ENCODE measurements around the gene DNAJC15. TPM values are rescaled to one million over a fixed set of nuclear protein-coding genes. Genes with fewer than 3 reads are reported as not detected.
A peak's percentile ranks its signal among the peaks of the same experiment; 100 is the strongest.
"Not testable (repeated sequence)": the region's sequence is repeated elsewhere in the genome, so short reads cannot be mapped to it uniquely, and the experiment has no call there.

The DNAJC15 gene
- total RNA-seq, 1 experiment from 2014 or later: 20.7 TPM

- Histone ChIP-seq H3K27me3 (replicated peaks) (no peaks in the 10 kb centered on the region), H3K9me3 (replicated peaks) (no peaks in the 10 kb centered on the region), H3K36me3 (peaks cover 10% of the 10 kb centered on the region), H3K27ac (no peak overlapping the region), H3K4me3 (no peak overlapping the region), H3K4me1 (replicated peaks) (peaks cover 19% of the 10 kb centered on the region)
- no peak for DNase-seq (ENCODE audit: low read depth in 1 of 2, low spot score in 2 of 2)
Observed at GRCh38 chr13:43042410-43042921, 19.1 kb downstream of the DNAJC15 start.

GRCh38 chr13:43044720-43045301 is 21.4 kb downstream of the DNAJC15 start:
- peaks cover 29% of the 10 kb centered on the region for H3K4me1 ChIP-seq (replicated peaks)
- no peak overlapping the region for H3K4me3 ChIP-seq
- H3K27me3 ChIP-seq (replicated peaks): no peaks in the 10 kb centered on the region
- H3K9me3 ChIP-seq (replicated peaks): no peaks in the 10 kb centered on the region
- no peak for DNase-seq (ENCODE audit: low read depth in 1 of 2, low spot score in 2 of 2)
- H3K27ac ChIP-seq: no peak overlapping the region
- H3K36me3 ChIP-seq: peaks cover 10% of the 10 kb centered on the region

DNA sequence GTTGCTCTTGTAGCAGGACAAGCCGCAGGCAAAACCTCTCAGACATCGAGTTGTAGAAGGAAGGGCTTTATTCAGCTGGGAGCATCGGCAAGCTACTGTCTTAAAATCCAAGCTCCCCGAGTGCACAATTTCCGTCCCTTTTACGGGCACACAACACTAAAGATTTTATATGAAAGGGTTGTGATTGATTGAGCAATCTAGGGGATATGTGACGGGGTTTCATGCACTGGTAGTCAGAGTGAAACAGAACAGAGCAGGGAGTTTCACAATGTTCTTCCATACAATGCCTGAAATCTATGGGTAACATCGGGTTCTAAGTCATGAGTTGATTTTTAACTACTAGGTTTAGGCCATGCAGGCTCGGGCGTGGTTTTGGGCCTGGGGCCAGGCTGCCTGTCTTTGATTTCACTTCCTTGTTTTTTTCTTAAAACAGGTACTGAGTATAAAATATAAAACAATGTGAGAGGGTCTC is 22.0 kb downstream of the DNAJC15 start:
- Histone ChIP-seq H3K4me1 (replicated peaks) (peaks cover 30% of the 10 kb centered on the region), H3K36me3 (peaks cover 10% of the 10 kb centered on the region)
- not testable (repeated sequence) for H3K27ac ChIP-seq; DNase-seq (ENCODE audit: low read depth in 1 of 2, low spot score in 2 of 2); H3K27me3 ChIP-seq (replicated peaks); H3K9me3 ChIP-seq (replicated peaks); H3K4me3 ChIP-seq

- Histone ChIP-seq H3K4me1 (replicated peaks) (peaks cover 26% of the 10 kb centered on the region), H3K36me3 (peaks cover 10% of the 10 kb centered on the region), H3K4me3 (no peak overlapping the region), H3K9me3 (replicated peaks) (no peaks in the 10 kb centered on the region), H3K27ac (no peak overlapping the region), H3K27me3 (replicated peaks) (no peaks in the 10 kb centered on the region)
- DNase-seq (ENCODE audit: low read depth in 1 of 2, low spot score in 2 of 2): no peak
Observed at GRCh38 chr13:43046259-43046658, 22.9 kb downstream of the DNAJC15 start.

DNA sequence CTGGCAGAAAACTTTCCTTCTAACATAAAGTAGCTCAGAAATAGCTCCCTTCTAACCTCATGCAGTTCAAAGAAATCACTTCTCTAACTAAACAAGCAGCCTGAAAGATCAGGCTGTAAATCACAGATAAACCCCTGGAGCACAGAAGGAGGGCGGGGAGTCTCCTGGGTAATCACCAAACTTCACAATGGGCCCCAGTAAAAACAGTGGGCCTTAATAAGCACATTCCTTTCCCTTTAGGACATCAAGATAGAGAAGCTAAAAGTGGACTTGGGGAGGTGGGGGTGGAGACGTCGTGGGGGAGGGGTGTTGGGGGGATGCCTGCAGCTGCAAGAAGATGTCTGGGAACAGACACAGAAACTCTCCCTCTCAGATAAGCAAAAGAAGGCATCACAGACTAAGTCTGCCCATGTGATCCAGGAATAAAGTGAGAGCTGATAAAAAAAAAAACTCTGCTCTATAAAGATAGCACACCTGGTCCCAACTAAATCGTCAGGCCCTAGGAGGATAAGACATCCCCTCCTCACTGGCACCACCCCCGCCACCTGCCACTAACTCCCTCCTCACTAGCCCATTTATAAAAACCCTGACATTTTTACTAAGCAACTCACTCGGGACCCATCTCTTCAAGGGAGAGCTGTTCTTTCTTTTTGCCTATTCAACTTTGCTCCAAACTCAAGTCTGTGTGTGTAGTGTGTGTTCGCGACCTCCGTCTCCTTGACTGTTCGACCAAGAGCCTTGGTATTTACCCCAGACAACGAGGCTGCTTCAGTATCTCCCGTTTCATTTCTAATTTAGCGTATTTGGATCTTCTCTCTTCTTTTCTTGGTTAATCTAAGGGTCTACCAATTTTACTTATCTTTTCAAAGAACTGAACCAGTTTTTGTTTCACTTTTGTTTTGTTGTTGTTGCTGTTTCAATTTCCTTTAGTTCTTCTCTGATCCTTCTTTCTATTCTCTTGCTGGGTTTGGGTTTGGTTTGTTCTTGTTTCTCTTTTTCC is 31.7 kb downstream of the DNAJC15 start:
- Histone ChIP-seq H3K4me3 (peak overlapping the region; percentile 38), H3K4me1 (replicated peaks) (peaks cover 55% of the 10 kb centered on the region), H3K36me3 (0 out of 2 replicates have a peak, but pooled peaks cover 8% of the 10 kb centered on the region), H3K27me3 (replicated peaks) (no peaks in the 10 kb centered on the region), H3K9me3 (replicated peaks) (no peaks in the 10 kb centered on the region), H3K27ac (peak overlapping the region; percentile 92)
- peak; percentile 68 to 75 for DNase-seq (ENCODE audit: low read depth in 1 of 2, low spot score in 2 of 2)

DNA sequence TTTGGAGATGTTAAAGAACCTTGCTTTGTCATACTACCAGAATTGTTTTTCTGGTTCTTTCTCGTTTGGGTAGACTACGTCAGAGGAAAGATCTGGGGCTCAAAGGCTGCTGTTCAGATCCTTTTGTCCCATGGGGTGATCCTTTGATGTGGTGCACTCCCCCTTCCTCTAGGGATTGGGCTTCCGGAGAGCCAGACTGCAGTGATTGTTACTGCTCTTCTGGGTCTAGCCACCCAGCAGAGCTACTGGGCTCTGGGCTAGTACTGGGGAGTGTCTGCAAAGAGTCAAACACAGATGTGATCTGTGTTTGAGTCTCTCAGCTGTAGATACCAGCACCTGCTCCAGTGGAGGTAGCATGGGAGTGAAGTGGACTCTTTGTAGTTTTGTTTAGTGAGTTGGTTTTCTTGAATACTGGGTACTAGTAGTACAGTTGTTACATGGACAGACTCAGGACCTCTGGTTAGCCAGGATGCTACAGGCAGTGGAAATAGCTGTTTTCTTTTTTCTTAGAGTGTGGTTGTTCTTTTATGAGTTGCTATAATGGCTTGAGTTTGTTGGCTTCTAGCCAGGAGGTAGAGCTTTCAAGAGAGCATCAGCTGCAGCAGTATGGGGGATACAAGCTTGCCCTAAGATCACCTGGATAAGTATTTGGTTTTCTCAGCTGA is 34.4 kb downstream of the DNAJC15 start:
- peak; percentile 80 to 83 for DNase-seq (ENCODE audit: low read depth in 1 of 2, low spot score in 2 of 2)
- peaks cover 55% of the 10 kb centered on the region for H3K4me1 ChIP-seq (replicated peaks)
- H3K36me3 ChIP-seq: 0 out of 2 replicates have a peak, but pooled peaks cover 8% of the 10 kb centered on the region
- peak overlapping the region; percentile 86 for H3K27ac ChIP-seq
- no peaks in the 10 kb centered on the region for H3K27me3 ChIP-seq (replicated peaks)
- H3K4me3 ChIP-seq: no peak overlapping the region
- H3K9me3 ChIP-seq (replicated peaks): no peaks in the 10 kb centered on the region

GRCh38 chr13:43058318-43058674 is 34.9 kb downstream of the DNAJC15 start:
- Histone ChIP-seq H3K9me3 (replicated peaks) (no peaks in the 10 kb centered on the region), H3K4me1 (replicated peaks) (peaks cover 54% of the 10 kb centered on the region), H3K36me3 (0 out of 2 replicates have a peak, but pooled peaks cover 8% of the 10 kb centered on the region), H3K4me3 (no peak overlapping the region), H3K27ac (peak overlapping the region; percentile 86), H3K27me3 (replicated peaks) (no peaks in the 10 kb centered on the region)
- peak; percentile 90 to 94 for DNase-seq (ENCODE audit: low read depth in 1 of 2, low spot score in 2 of 2)

GRCh38 chr13:43058831-43059230 is 35.4 kb downstream of the DNAJC15 start:
- H3K9me3 ChIP-seq (replicated peaks): no peaks in the 10 kb centered on the region
- H3K4me3 ChIP-seq: no peak overlapping the region
- no peaks in the 10 kb centered on the region for H3K27me3 ChIP-seq (replicated peaks)
- H3K4me1 ChIP-seq (replicated peaks): peaks cover 49% of the 10 kb centered on the region
- peak overlapping the region; percentile 86 for H3K27ac ChIP-seq
- no peak for DNase-seq (ENCODE audit: low read depth in 1 of 2, low spot score in 2 of 2)
- 0 out of 2 replicates have a peak, but pooled peaks cover 8% of the 10 kb centered on the region for H3K36me3 ChIP-seq

DNA sequence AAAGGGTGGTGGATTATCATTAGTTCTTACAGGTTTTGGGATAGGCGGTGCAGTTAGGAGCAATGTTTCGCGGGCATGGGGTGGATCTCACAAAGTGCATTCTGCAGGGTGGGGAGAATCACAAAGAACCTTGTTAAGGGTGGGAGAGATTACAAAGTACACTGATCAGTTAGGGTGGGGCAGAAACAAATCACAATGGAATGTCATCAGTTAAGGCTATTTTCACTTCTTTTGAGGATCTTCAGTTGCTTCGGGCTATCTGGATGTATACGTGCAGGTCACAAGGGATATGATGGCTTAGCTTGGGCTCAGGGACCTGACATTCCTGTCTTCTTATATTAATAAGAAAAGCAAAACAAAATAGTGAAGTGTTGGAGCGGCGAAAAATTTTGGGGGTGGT is 36.4 kb downstream of the DNAJC15 start:
- not testable (repeated sequence) for H3K4me3 ChIP-seq; H3K36me3 ChIP-seq; DNase-seq (ENCODE audit: low read depth in 1 of 2, low spot score in 2 of 2); H3K27me3 ChIP-seq (replicated peaks); H3K27ac ChIP-seq; H3K9me3 ChIP-seq (replicated peaks)
- H3K4me1 ChIP-seq (replicated peaks): peaks cover 39% of the 10 kb centered on the region

DNA sequence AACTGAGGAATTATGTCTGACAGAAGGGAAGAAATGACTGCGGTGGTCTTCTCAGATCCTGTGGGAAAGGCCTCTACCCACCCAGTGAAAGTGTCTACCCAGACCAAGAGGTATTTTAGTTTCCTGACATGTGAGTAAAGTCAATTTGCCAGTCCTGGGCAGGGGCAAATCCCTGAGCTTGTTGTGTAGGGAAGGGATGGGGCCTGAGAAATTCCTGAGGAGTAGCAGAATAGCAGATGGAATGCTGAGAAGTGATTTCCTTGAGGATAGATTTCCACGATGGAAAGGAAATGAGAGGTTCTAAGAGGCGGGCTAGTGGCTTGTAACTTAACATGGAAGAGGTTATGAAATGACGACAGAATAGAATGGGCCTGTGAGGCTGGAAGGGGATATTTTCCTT is 37.4 kb downstream of the DNAJC15 start:
- H3K9me3 ChIP-seq (replicated peaks); H3K36me3 ChIP-seq; H3K27ac ChIP-seq; H3K27me3 ChIP-seq (replicated peaks); H3K4me3 ChIP-seq; DNase-seq (ENCODE audit: low read depth in 1 of 2, low spot score in 2 of 2): not testable (repeated sequence)
- peaks cover 38% of the 10 kb centered on the region for H3K4me1 ChIP-seq (replicated peaks)

GRCh38 chr13:43061496-43062280 is 38.3 kb downstream of the DNAJC15 start:
- Histone ChIP-seq H3K27me3 (replicated peaks) (no peaks in the 10 kb centered on the region), H3K4me3 (no peak overlapping the region), H3K36me3 (peaks cover 11% of the 10 kb centered on the region; the same call in 1 of the 2 replicates), H3K27ac (no peak overlapping the region), H3K9me3 (replicated peaks) (no peaks in the 10 kb centered on the region), H3K4me1 (replicated peaks) (peaks cover 29% of the 10 kb centered on the region)
- DNase-seq (ENCODE audit: low read depth in 1 of 2, low spot score in 2 of 2): no peak

DNA sequence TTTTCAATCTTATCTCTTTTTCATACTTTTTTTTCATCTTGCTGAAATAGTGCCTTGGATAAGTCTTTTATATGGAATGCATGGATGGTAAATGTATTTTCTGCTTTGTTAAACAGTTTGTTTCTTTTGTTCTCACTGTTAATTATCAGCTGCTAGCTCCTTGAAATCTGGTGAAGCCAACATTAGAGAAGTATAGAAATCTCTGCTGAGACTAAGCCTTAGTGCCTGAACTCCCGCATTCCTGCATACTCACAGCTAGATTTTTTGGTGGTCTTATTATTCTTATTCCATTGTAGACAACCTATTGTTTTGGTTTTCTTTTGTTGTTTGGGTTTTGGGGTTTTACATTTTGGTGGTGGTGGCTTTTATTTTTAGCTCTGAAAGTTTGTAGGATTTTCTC is 48.4 kb downstream of the DNAJC15 start:
- H3K36me3 ChIP-seq: peaks cover 26% of the 10 kb centered on the region
- H3K4me3 ChIP-seq: no peak overlapping the region
- H3K9me3 ChIP-seq (replicated peaks): no peaks in the 10 kb centered on the region
- H3K27ac ChIP-seq: no peak overlapping the region
- H3K4me1 ChIP-seq (replicated peaks): peaks cover 22% of the 10 kb centered on the region
- DNase-seq (ENCODE audit: low read depth in 1 of 2, low spot score in 2 of 2): peak in 1 of 2 experiments; percentile 32
- no peaks in the 10 kb centered on the region for H3K27me3 ChIP-seq (replicated peaks)

DNA sequence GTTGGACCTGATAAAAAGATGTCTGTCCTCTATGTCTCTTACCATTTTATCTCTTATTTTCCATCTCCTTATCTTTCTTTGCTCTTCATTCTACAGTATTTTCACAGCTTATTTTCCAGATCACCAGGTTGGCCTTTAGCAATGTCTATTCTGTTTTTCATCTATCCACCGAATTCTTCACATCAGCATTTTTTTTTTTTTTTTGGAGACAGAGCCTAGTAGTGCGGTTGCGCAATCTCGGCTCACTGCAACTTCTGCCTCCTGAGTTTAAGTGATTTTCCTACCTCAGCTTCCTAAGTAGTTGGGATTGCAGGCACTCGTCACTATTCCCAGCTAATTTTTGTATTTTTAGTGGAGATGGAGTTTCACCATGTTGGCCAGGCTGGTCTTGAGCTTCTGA is 49.0 kb downstream of the DNAJC15 start:
- Histone ChIP-seq H3K4me3 (no peak overlapping the region), H3K27me3 (replicated peaks) (no peaks in the 10 kb centered on the region), H3K36me3 (peaks cover 27% of the 10 kb centered on the region), H3K9me3 (replicated peaks) (no peaks in the 10 kb centered on the region), H3K4me1 (replicated peaks) (peaks cover 28% of the 10 kb centered on the region), H3K27ac (no peak overlapping the region)
- DNase-seq (ENCODE audit: low read depth in 1 of 2, low spot score in 2 of 2): no peak
